HG02763 (cell line): ENCODE data around the gene ZDHHC9.

ENCODE experiments used
- ATAC-seq: cut with Tn5 transposase; IDR thresholded peaks from one replicate; pipeline ENCODE4 v1.9.1; 2021; ENCODE audit warnings: mild to moderate bottlenecking, moderate library complexity; ENCODE audit not compliant: unreplicated experiment

ZDHHC9 gene

GRCh38 chrX:129787336-129788055 lies 56.2 kb downstream of the ZDHHC9 start:
- ATAC-seq, result no peak

- peak; percentile 73 for ATAC-seq
Measured at GRCh38 chrX:129786210-129786651, 57.5 kb downstream of the ZDHHC9 start.

- no peak for ATAC-seq
Measured at GRCh38 chrX:129785160-129785947, 58.3 kb downstream of the ZDHHC9 start.

DNA sequence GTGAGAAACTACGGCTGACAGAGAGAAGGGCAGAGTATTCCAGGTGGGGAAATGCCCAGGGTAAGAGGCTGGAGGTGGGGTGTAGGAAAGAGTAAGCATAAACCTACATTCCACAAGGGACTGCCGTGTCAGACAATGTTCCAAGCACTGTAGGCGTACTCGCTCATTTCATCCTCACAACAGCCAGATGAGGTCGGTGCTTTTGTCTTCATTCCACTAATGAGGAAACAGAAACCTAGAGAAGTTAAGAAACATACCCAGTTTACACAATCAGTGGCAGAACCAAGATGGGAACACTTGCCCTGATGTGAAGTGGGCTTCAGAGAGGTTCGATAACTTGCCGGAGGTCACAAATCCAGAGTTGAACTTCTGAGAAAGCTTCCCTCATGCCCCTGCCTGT lies 59.3 kb downstream of the ZDHHC9 start:
- no peak for ATAC-seq

DNA sequence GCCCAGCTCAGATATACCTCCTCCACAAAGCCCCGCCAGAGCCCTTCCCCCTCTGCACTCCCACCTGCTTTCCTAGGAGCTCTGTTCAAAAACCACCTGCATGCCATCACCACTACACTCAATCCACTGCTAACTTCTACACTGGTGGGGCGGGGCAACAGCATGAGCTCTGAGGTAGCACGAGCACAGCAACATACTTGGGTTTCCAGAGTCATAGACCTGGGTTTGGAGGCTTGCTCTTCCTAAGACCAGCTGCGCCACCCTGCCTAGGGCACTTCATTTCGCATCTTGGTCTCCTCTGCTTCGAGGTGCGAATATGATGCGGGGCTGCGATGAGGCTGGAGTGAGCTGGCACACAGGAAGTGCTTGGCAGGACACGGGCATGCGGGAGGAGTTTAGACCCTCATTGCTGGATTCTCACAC lies 60.4 kb downstream of the ZDHHC9 start:
- ATAC-seq, result no peak

- ATAC-seq, result no peak
Measured at GRCh38 chrX:129782706-129783105, 61.0 kb downstream of the ZDHHC9 start.

- ATAC-seq, result no peak
Measured at GRCh38 chrX:129781680-129782495, 61.8 kb downstream of the ZDHHC9 start.

DNA sequence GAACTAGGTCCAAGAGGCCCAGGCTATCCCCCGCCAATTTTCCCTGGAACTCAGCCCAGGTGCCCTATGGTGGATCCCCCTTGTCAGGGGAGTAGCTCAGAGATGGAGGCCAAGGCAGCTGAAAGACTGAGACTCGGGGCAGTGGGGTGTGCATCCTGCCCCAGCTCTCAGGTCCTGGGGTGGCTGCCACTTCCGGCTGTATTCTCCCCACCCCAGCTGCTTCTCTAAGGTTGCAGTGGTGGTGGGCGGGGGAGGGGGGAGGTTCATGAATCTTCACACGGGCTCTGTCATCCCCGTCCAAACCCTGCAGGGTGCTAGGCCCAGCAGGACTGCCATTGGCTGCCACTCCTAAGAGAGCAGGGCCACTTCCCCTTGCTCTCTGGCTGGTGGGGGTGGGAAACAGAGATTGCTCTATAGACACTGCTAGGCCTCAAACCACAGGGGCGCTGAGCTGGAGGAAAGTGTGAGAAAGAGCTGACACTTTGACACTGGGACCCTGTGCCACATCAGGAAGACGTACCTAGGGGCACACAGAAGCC lies 62.5 kb downstream of the ZDHHC9 start:
- ATAC-seq, result peak; percentile 63

- no peak for ATAC-seq
Measured at GRCh38 chrX:129780441-129781105, 63.1 kb downstream of the ZDHHC9 start.

GRCh38 chrX:129779747-129780146 lies 63.9 kb downstream of the ZDHHC9 start, which contains the start of gene SASH3:
Gene SASH3, plus strand, starts transcription at chrX:129779949. Its CDS starts 149 bp downstream, at chrX:129780098.
- ATAC-seq, result peak; percentile 23

- ATAC-seq, result no peak
Measured at GRCh38 chrX:129779086-129779672, 64.5 kb downstream of the ZDHHC9 start.

GRCh38 chrX:129777218-129778030 lies 66.3 kb downstream of the ZDHHC9 start:
- peak; percentile 29 for ATAC-seq

DNA sequence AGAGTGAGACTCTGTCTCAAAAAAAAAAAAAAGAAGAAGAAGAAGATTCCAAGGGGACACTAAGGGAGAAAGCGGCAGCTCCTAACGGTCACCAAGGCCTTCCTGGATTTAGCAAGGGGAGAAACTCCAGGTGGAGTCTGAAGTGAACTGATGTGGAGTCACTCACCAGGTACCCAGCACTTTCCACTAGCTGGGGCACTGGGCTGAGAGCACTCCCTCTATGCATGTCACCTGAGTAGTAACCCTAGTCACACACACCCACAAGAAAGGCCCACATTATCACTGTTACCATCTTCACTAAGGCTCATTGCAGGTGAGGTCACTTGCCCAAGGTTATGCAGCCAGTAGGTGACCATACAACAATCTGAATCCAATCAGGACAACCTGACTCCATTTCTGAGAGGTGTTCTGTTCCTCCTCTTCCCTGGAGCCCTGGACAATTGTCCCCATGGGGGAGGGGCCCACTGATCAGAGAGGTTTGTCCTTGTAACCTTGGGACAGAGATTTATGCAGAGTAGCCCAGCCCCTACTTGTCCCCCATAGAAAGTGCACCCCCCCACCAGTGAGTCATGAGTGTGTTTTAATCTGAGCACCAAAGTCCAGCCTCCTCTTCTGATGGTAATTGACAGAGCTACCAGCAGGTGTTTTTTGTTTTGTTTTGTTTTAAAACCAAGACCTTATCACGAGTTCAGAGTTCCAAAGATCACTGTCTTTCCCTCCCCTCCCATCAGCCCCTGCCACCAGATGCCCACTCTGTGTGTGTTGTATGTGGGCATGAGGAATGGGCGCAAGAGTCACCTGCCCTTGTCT lies 69.8 kb downstream of the ZDHHC9 start:
- no peak for ATAC-seq

GRCh38 chrX:129772796-129773431 lies 70.8 kb downstream of the ZDHHC9 start:
- ATAC-seq, result peak; percentile 75

DNA sequence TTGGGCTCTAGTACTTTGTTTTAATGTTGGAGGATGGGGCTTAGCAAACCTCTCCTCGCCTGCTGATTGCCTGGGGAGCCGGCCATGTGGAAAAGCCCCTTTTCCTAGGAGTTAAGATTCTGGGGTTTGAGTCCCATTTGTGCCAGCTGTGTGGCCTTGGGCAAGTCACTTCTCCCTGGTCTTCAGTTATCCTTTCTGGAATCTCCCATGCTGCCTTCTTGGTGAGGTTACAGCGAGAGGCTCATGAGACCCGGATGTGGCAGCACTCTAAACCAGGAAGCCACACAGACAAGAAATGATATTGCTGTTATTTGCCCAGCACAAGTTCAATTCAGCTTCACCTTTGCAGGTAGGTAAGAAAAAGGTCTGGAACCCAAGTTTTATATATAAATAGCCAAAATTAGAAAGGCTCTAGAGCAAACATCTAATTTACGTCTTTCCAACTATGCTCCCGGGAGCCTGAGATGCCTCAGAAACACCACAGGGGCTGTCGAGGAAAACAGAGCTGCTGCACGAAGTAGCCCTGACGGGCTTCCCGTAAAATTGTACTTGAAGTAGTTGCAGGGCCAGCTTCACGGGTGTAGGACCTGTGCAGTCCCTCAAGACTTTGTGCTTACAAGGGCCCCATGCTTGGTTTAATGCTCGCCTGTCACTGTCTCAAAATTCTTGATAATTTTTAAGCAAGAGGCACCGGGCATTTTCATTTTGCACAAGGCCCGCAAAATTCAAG lies 72.3 kb downstream of the ZDHHC9 start:
- ATAC-seq, result no peak

- peak; percentile 38 for ATAC-seq
Measured at GRCh38 chrX:129769467-129770154, 74.1 kb downstream of the ZDHHC9 start.
